ENCODE results near the gene NAB1.
A peak's percentile ranks its signal among the peaks of the same experiment; 100 is the strongest.

NAB1 gene

DNA sequence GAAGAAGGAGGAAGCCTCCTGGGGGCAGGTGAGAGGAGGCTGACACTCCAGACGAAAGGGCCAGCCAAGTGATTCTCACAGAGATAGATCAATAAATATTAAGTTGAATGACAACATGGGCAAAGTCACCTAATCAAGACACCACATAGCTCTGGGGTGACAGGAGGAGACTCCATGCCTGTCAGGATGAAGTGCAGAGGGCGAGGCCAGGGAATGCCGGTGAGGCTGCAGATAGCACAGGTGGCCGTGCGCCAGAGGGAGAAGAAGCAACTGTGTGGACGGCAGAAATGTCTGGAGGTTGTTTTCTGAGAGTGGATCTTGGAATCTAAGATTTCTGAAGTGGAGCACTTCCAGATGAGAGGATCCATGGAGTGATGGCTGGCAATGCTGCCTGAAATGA lies 71.4 kb downstream of the NAB1 start:
- no peak for DNase-seq (ENCODE audit: extremely low spot score)
- POLR2A ChIA-PET = interaction anchor here (1.0 kb wide), 1 partner anchor 13 kb away, joined by 3 read pairs; no protein-coding TSS in a partner anchor
- TF ChIP-seq, protein P1, sequence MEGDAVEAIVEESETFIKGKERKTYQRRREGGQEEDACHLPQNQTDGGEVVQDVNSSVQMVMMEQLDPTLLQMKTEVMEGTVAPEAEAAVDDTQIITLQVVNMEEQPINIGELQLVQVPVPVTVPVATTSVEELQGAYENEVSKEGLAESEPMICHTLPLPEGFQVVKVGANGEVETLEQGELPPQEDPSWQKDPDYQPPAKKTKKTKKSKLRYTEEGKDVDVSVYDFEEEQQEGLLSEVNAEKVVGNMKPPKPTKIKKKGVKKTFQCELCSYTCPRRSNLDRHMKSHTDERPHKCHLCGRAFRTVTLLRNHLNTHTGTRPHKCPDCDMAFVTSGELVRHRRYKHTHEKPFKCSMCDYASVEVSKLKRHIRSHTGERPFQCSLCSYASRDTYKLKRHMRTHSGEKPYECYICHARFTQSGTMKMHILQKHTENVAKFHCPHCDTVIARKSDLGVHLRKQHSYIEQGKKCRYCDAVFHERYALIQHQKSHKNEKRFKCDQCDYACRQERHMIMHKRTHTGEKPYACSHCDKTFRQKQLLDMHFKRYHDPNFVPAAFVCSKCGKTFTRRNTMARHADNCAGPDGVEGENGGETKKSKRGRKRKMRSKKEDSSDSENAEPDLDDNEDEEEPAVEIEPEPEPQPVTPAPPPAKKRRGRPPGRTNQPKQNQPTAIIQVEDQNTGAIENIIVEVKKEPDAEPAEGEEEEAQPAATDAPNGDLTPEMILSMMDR (IDR thresholded peaks at IDR 0.05; ENCODE audit: control extremely low read depth, extremely low read depth, low read depth, missing control alignments) = no peak
- CTCF ChIA-PET = interaction anchor here (0.7 to 3.3 kb wide), 5 partner anchors 9 to 41 kb away, joined by 3 to 13 read pairs (median 4); no protein-coding TSS in a partner anchor

GRCh38 chr2:190720691-190721090 lies 71.8 kb downstream of the NAB1 start:
- TF ChIP-seq, protein P1 (IDR thresholded peaks at IDR 0.05; ENCODE audit: control extremely low read depth, extremely low read depth, low read depth, missing control alignments) = no peak
- CTCF ChIA-PET = interaction anchor here (0.7 to 3.3 kb wide), 6 partner anchors 9 to 41 kb away, joined by 3 to 13 read pairs (median 4); no protein-coding TSS in a partner anchor
- DNase-seq (ENCODE audit: extremely low spot score) = no peak
- POLR2A ChIA-PET = interaction anchor here (1.0 to 1.2 kb wide), 2 partner anchors 13 to 42 kb away, joined by 3 to 4 read pairs; no protein-coding TSS in a partner anchor

GRCh38 chr2:190722061-190722759 lies 73.3 kb downstream of the NAB1 start:
- peak; percentile 41 for DNase-seq (ENCODE audit: extremely low spot score)
- ChIA-PET CTCF (interaction anchor here (0.8 to 3.3 kb wide), 7 partner anchors 9 to 128 kb away, joined by 3 to 13 read pairs (median 3); no protein-coding TSS in a partner anchor), POLR2A (interaction anchor here (0.7 to 1.2 kb wide), 3 partner anchors 18 to 44 kb away, joined by 3 to 4 read pairs (median 4); no protein-coding TSS in a partner anchor)
- TF ChIP-seq, protein P1 (IDR thresholded peaks at IDR 0.05; ENCODE audit: control extremely low read depth, extremely low read depth, low read depth, missing control alignments) = no peak

GRCh38 chr2:190722835-190723234 lies 74.0 kb downstream of the NAB1 start:
- ChIA-PET CTCF (interaction anchor here (0.8 to 3.2 kb wide), 2 partner anchors 43 to 127 kb away, joined by 3 to 12 read pairs; no protein-coding TSS in a partner anchor), POLR2A (interaction anchor here (0.7 kb wide), 1 partner anchor 44 kb away, joined by 4 read pairs; no protein-coding TSS in a partner anchor)
- TF ChIP-seq, protein P1 (IDR thresholded peaks at IDR 0.05; ENCODE audit: control extremely low read depth, extremely low read depth, low read depth, missing control alignments) = no peak
- DNase-seq (ENCODE audit: extremely low spot score) = no peak

GRCh38 chr2:190723397-190724090 lies 74.7 kb downstream of the NAB1 start:
- TF ChIP-seq, protein P1 (IDR thresholded peaks at IDR 0.05; ENCODE audit: control extremely low read depth, extremely low read depth, low read depth, missing control alignments) = no peak
- ChIA-PET POLR2A (no interaction called here), CTCF (interaction anchor here (1.5 kb wide), 1 partner anchor 127 kb away, joined by 3 read pairs; no protein-coding TSS in a partner anchor)
- no peak for DNase-seq (ENCODE audit: extremely low spot score)

DNA sequence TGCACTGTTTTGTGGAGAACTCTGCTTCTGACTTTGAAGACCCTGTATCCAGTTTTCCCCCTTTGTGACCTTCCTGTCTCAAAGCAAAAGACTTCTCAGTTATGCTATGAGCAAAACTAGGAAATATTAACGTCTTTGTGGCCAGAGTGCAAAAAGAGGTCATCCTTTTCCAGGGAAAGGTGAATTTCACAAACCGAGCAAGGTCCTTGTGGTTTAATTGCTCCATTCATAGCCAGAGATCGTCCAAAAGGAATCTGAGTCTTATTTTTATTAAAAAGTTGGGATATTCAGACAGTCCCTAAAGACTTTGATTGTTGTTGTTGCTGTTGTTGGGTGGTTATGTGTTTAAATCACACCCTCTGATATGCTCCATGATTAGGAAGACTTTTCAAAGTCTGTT lies 77.4 kb downstream of the NAB1 start:
- DNase-seq (ENCODE audit: extremely low spot score) = no peak
- CTCF ChIA-PET = interaction anchor here (0.7 to 1.6 kb wide), 5 partner anchors 13 to 47 kb away, joined by 3 to 8 read pairs (median 3); no protein-coding TSS in a partner anchor
- POLR2A ChIA-PET = no interaction called here
- TF ChIP-seq, protein P1 (IDR thresholded peaks at IDR 0.05; ENCODE audit: control extremely low read depth, extremely low read depth, low read depth, missing control alignments) = no peak
